Stimulated activated CD4-positive, alpha-beta T cell treated with anti-CD3 and anti-CD28 coated beads, TNF-alpha, amount 100 ng/mL, for 48 hours (primary cell): Measurements from ENCODE around the gene GTF3C4.
"Not testable (repeated sequence)": the region's sequence is repeated elsewhere in the genome, so short reads cannot be mapped to it uniquely, and the experiment has no call there.

Experiments
- DNase-seq, 3 donors: peaks; one replicate each; pipeline ENCODE4 v3.0.0-alpha.2; 2020; ENCODE audit warnings: low read depth in 3 of 3

The GTF3C4 gene

GRCh38 chr9:132698989-132699388 lies 28.7 kb downstream of the GTF3C4 start:
- DNase-seq, result no peak

- no peak for DNase-seq
These were observed 29.7 kb downstream of the GTF3C4 start for GRCh38 chr9:132699956-132700355.

GRCh38 chr9:132702254-132702653 lies 32.0 kb downstream of the GTF3C4 start:
- no peak for DNase-seq

- no peak for DNase-seq
These were observed 33.1 kb downstream of the GTF3C4 start for GRCh38 chr9:132703336-132703735.

GRCh38 chr9:132708239-132708638 lies 38.0 kb downstream of the GTF3C4 start:
- DNase-seq, result no peak

GRCh38 chr9:132708769-132709430 lies 38.6 kb downstream of the GTF3C4 start:
- DNase-seq, result no peak

- DNase-seq, result no peak
These were observed 40.1 kb downstream of the GTF3C4 start for GRCh38 chr9:132710333-132710732.

GRCh38 chr9:132711152-132711551 lies 40.9 kb downstream of the GTF3C4 start:
- not testable (repeated sequence) for DNase-seq

GRCh38 chr9:132711846-132712245 lies 41.6 kb downstream of the GTF3C4 start:
- no peak for DNase-seq

GRCh38 chr9:132712753-132713152 lies 42.5 kb downstream of the GTF3C4 start:
- no peak for DNase-seq

GRCh38 chr9:132716007-132716406 lies 45.7 kb downstream of the GTF3C4 start:
- no peak for DNase-seq

- no peak for DNase-seq
These were observed 47.2 kb downstream of the GTF3C4 start for GRCh38 chr9:132717326-132717945.

- not testable (repeated sequence) for DNase-seq
These were observed 48.2 kb downstream of the GTF3C4 start for GRCh38 chr9:132718381-132718928.

GRCh38 chr9:132721661-132722060 lies 51.4 kb downstream of the GTF3C4 start:
- DNase-seq, result no peak

GRCh38 chr9:132722564-132723065 lies 52.4 kb downstream of the GTF3C4 start:
- DNase-seq, result no peak

- DNase-seq, result no peak
These were observed 53.5 kb downstream of the GTF3C4 start for GRCh38 chr9:132723809-132724208.

- DNase-seq, result no peak
These were observed 55.0 kb downstream of the GTF3C4 start for GRCh38 chr9:132725306-132725705.

- DNase-seq, result no peak
These were observed 56.4 kb downstream of the GTF3C4 start for GRCh38 chr9:132726576-132727130.

- no peak for DNase-seq
These were observed 57.8 kb downstream of the GTF3C4 start for GRCh38 chr9:132728071-132728470.

GRCh38 chr9:132728497-132728896 lies 58.2 kb downstream of the GTF3C4 start:
- DNase-seq, result no peak

- DNase-seq, result no peak
These were observed 59.1 kb downstream of the GTF3C4 start for GRCh38 chr9:132729235-132729890.
